GM23338 (cell line): ENCODE data around the gene UVRAG.

Experiments used
- CREB1 ChIP-seq: fragments of 250-450 bp; sonication (Bioruptor Pico); IDR thresholded peaks from 2 replicates; pipeline ENCODE4 v1.5.0; 2020; ENCODE audit warnings: low read depth, mild to moderate bottlenecking, moderate library complexity
- EZH2 ChIP-seq: fragments of 200-600 bp; sonication (generic); IDR thresholded peaks from one replicate; pipeline ENCODE4 v1.8.0; 2017; ENCODE audit warnings: antibody characterized with exemption, mild to moderate bottlenecking, low read depth; ENCODE audit not compliant: unreplicated experiment
- EZH2phosphoT487 ChIP-seq: fragments of 200-600 bp; sonication (generic); IDR thresholded peaks from one replicate; pipeline ENCODE4 v1.8.1; 2018; ENCODE audit warnings: antibody characterized with exemption; ENCODE audit not compliant: unreplicated experiment
- JUNB ChIP-seq: IDR thresholded peaks from one replicate; pipeline ENCODE4 v1.6.1; 2016; ENCODE audit warnings: antibody characterized with exemption; ENCODE audit not compliant: unreplicated experiment
- NANOG ChIP-seq: IDR thresholded peaks from 2 replicates; pipeline ENCODE4 v1.6.1; 2016; ENCODE audit warnings: antibody characterized with exemption, borderline replicate concordance
- POLR2AphosphoS5 ChIP-seq: IDR thresholded peaks from 2 replicates; pipeline ENCODE4 v1.6.1; 2016; ENCODE audit warnings: antibody characterized with exemption, low read depth
- STAT1 ChIP-seq: IDR thresholded peaks from one replicate; pipeline ENCODE4 v1.6.1; 2016; ENCODE audit warnings: antibody characterized with exemption; ENCODE audit not compliant: unreplicated experiment
- ZNF331 ChIP-seq: fragments of 250-450 bp; sonication (Bioruptor Pico); IDR thresholded peaks from 2 replicates; pipeline ENCODE4 v1.5.0; 2020; ENCODE audit warnings: low read depth, mild to moderate bottlenecking, moderate library complexity
- TF ChIP-seq, protein P1 (sequence below), 2 experiments: fragments of 200-600 bp in 1 of 2; sonication (generic) in 1 of 2; conservative IDR thresholded peaks; 2 replicates each; pipeline versions ENCODE4 v1.5.1 to v1.6.1; 2016 to 2017; ENCODE audit warnings: antibody characterized with exemption in 2 of 2, low read depth in 2 of 2, mild to moderate bottlenecking in 2 of 2, moderate library complexity in 1 of 2
- TF ChIP-seq, protein P2 (sequence below): IDR thresholded peaks from one replicate; pipeline ENCODE4 v1.6.1; 2018; ENCODE audit warnings: antibody characterized with exemption; ENCODE audit not compliant: unreplicated experiment
- TF ChIP-seq, protein P3 (sequence below): IDR thresholded peaks from 2 replicates; pipeline ENCODE4 v1.6.1; 2016; ENCODE audit warnings: antibody characterized with exemption
- TF ChIP-seq, protein P4 (sequence below): fragments of 250-450 bp; sonication (Bioruptor Pico); IDR thresholded peaks from 2 replicates; pipeline ENCODE4 v1.5.0; 2020; ENCODE audit warnings: mild to moderate bottlenecking, moderate library complexity

DNA sequence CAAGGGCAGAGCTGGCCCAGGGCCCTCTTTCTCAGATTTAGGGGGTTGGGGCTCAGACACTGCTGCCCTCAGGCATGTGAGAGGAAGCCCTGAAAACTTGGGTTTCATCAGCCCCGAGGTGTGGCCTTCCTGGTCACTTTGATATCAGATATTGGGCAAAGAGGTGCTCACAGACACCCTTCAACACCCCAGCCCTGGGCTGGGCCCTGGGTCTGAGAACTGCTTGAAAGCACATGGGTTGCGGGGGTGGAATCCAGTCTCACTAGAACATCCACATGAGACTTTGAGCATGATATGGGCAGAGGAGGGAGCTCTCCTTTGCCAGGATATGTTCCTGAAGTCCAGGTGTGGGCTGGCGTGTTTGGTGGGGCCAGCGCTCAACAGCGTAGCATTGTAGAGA is 36.0 kb upstream of the UVRAG start:
- TF ChIP-seq, protein P1, sequence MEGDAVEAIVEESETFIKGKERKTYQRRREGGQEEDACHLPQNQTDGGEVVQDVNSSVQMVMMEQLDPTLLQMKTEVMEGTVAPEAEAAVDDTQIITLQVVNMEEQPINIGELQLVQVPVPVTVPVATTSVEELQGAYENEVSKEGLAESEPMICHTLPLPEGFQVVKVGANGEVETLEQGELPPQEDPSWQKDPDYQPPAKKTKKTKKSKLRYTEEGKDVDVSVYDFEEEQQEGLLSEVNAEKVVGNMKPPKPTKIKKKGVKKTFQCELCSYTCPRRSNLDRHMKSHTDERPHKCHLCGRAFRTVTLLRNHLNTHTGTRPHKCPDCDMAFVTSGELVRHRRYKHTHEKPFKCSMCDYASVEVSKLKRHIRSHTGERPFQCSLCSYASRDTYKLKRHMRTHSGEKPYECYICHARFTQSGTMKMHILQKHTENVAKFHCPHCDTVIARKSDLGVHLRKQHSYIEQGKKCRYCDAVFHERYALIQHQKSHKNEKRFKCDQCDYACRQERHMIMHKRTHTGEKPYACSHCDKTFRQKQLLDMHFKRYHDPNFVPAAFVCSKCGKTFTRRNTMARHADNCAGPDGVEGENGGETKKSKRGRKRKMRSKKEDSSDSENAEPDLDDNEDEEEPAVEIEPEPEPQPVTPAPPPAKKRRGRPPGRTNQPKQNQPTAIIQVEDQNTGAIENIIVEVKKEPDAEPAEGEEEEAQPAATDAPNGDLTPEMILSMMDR (conservative IDR thresholded peaks at IDR 0.05; ENCODE audit: low read depth in 2 of 2), result no peak
- TF ChIP-seq EZH2 (no peak), JUNB (no peak), STAT1 (no peak), POLR2AphosphoS5 (no peak), CREB1 (CRISPR knock-in tag) (no peak), EZH2phosphoT487 (no peak), NANOG (no peak), ZNF331 (CRISPR knock-in tag) (no peak)
- TF ChIP-seq, protein P2, sequence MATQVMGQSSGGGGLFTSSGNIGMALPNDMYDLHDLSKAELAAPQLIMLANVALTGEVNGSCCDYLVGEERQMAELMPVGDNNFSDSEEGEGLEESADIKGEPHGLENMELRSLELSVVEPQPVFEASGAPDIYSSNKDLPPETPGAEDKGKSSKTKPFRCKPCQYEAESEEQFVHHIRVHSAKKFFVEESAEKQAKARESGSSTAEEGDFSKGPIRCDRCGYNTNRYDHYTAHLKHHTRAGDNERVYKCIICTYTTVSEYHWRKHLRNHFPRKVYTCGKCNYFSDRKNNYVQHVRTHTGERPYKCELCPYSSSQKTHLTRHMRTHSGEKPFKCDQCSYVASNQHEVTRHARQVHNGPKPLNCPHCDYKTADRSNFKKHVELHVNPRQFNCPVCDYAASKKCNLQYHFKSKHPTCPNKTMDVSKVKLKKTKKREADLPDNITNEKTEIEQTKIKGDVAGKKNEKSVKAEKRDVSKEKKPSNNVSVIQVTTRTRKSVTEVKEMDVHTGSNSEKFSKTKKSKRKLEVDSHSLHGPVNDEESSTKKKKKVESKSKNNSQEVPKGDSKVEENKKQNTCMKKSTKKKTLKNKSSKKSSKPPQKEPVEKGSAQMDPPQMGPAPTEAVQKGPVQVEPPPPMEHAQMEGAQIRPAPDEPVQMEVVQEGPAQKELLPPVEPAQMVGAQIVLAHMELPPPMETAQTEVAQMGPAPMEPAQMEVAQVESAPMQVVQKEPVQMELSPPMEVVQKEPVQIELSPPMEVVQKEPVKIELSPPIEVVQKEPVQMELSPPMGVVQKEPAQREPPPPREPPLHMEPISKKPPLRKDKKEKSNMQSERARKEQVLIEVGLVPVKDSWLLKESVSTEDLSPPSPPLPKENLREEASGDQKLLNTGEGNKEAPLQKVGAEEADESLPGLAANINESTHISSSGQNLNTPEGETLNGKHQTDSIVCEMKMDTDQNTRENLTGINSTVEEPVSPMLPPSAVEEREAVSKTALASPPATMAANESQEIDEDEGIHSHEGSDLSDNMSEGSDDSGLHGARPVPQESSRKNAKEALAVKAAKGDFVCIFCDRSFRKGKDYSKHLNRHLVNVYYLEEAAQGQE, result no peak
- TF ChIP-seq, protein P3, sequence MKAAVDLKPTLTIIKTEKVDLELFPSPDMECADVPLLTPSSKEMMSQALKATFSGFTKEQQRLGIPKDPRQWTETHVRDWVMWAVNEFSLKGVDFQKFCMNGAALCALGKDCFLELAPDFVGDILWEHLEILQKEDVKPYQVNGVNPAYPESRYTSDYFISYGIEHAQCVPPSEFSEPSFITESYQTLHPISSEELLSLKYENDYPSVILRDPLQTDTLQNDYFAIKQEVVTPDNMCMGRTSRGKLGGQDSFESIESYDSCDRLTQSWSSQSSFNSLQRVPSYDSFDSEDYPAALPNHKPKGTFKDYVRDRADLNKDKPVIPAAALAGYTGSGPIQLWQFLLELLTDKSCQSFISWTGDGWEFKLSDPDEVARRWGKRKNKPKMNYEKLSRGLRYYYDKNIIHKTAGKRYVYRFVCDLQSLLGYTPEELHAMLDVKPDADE, result no peak
- TF ChIP-seq, protein P4, sequence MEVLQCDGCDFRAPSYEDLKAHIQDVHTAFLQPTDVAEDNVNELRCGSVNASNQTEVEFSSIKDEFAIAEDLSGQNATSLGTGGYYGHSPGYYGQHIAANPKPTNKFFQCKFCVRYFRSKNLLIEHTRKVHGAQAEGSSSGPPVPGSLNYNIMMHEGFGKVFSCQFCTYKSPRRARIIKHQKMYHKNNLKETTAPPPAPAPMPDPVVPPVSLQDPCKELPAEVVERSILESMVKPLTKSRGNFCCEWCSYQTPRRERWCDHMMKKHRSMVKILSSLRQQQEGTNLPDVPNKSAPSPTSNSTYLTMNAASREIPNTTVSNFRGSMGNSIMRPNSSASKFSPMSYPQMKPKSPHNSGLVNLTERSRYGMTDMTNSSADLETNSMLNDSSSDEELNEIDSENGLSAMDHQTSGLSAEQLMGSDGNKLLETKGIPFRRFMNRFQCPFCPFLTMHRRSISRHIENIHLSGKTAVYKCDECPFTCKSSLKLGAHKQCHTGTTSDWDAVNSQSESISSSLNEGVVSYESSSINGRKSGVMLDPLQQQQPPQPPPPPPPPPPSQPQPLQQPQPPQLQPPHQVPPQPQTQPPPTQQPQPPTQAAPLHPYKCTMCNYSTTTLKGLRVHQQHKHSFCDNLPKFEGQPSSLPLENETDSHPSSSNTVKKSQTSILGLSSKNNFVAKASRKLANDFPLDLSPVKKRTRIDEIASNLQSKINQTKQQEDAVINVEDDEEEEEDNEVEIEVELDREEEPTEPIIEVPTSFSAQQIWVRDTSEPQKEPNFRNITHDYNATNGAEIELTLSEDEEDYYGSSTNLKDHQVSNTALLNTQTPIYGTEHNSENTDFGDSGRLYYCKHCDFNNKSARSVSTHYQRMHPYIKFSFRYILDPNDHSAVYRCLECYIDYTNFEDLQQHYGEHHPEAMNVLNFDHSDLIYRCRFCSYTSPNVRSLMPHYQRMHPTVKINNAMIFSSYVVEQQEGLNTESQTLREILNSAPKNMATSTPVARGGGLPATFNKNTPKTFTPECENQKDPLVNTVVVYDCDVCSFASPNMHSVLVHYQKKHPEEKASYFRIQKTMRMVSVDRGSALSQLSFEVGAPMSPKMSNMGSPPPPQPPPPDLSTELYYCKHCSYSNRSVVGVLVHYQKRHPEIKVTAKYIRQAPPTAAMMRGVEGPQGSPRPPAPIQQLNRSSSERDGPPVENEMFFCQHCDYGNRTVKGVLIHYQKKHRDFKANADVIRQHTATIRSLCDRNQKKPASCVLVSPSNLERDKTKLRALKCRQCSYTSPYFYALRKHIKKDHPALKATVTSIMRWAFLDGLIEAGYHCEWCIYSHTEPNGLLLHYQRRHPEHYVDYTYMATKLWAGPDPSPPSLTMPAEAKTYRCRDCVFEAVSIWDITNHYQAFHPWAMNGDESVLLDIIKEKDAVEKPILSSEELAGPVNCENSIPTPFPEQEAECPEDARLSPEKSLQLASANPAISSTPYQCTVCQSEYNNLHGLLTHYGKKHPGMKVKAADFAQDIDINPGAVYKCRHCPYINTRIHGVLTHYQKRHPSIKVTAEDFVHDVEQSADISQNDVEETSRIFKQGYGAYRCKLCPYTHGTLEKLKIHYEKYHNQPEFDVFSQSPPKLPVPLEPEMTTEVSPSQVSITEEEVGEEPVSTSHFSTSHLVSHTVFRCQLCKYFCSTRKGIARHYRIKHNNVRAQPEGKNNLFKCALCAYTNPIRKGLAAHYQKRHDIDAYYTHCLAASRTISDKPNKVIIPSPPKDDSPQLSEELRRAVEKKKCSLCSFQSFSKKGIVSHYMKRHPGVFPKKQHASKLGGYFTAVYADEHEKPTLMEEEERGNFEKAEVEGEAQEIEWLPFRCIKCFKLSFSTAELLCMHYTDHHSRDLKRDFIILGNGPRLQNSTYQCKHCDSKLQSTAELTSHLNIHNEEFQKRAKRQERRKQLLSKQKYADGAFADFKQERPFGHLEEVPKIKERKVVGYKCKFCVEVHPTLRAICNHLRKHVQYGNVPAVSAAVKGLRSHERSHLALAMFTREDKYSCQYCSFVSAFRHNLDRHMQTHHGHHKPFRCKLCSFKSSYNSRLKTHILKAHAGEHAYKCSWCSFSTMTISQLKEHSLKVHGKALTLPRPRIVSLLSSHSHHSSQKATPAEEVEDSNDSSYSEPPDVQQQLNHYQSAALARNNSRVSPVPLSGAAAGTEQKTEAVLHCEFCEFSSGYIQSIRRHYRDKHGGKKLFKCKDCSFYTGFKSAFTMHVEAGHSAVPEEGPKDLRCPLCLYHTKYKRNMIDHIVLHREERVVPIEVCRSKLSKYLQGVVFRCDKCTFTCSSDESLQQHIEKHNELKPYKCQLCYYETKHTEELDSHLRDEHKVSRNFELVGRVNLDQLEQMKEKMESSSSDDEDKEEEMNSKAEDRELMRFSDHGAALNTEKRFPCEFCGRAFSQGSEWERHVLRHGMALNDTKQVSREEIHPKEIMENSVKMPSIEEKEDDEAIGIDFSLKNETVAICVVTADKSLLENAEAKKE (CRISPR knock-in tag), result no peak
